Fibroblast of lung (primary cell): ENCODE measurements around the gene CD276. TPM values are rescaled to one million over a fixed set of nuclear protein-coding genes. Genes with fewer than 3 reads are reported as not detected.

Source experiments
- DNase-seq, 2 donors: peaks; one replicate each; pipeline versions ENCODE4 v3.0.0 to v3.0.0-alpha.2; 2010; ENCODE audit warnings: low read depth in 2 of 2
- H2AFZ ChIP-seq: 2 replicates; pipeline ENCODE4 v1.5.1; 2012; ENCODE audit warnings: low read length, control low read depth, inconsistent platforms
- H3K27ac ChIP-seq: 2 replicates; pipeline ENCODE4 v1.5.1; 2011; ENCODE audit warnings: low read length, control low read depth; ENCODE audit not compliant: insufficient read depth
- H3K27me3 ChIP-seq: 2 replicates; pipeline ENCODE4 v1.5.1; 2011; ENCODE audit warnings: mild to moderate bottlenecking, low read length; ENCODE audit not compliant: control insufficient read depth, insufficient read depth
- H3K36me3 ChIP-seq: 2 replicates; pipeline ENCODE4 v1.5.1; 2011; ENCODE audit warnings: low read length; ENCODE audit not compliant: control insufficient read depth, insufficient read depth
- H3K4me1 ChIP-seq: 2 replicates; pipeline ENCODE4 v1.5.1; 2011; ENCODE audit warnings: low read length; ENCODE audit not compliant: control insufficient read depth, insufficient read depth; ENCODE audit errors: extremely low read depth
- H3K4me2 ChIP-seq: 2 replicates; pipeline ENCODE4 v1.5.1; 2011; ENCODE audit warnings: low read length, control low read depth; ENCODE audit not compliant: insufficient read depth; ENCODE audit errors: extremely low read depth
- H3K4me3 ChIP-seq, 4 experiments: fragments of 200-600 bp in 1 of 4; sonication (generic) in 1 of 4; replicated peaks in 1 of 4; 2 replicates each; pipeline ENCODE4 v1.5.1; 2011 to 2016; ENCODE audit warnings: low read length in 4 of 4, low read depth in 3 of 4, mild to moderate bottlenecking in 3 of 4, control low read depth in 2 of 4, inconsistent platforms in 1 of 4, mixed read lengths in 1 of 4; ENCODE audit not compliant: insufficient read depth in 1 of 4; ENCODE audit errors: control extremely low read depth in 1 of 4
- H3K79me2 ChIP-seq: 2 replicates; pipeline ENCODE4 v1.5.1; 2012; ENCODE audit warnings: mild to moderate bottlenecking, low read length, inconsistent platforms; ENCODE audit not compliant: control insufficient read depth, insufficient read depth
- H3K9ac ChIP-seq: 2 replicates; pipeline ENCODE4 v1.5.1; 2011; ENCODE audit warnings: mild to moderate bottlenecking, low read length, control low read depth; ENCODE audit not compliant: insufficient read depth
- H3K9me3 ChIP-seq: 2 replicates; pipeline ENCODE4 v1.5.1; 2012; ENCODE audit warnings: low read depth, low read length; ENCODE audit not compliant: control insufficient read depth, insufficient read depth
- H4K20me1 ChIP-seq: 2 replicates; pipeline ENCODE4 v1.5.1; 2011; ENCODE audit warnings: low read length; ENCODE audit not compliant: control insufficient read depth, insufficient read depth; ENCODE audit errors: extremely low read depth
- EZH2 ChIP-seq: IDR thresholded peaks from 2 replicates; pipeline ENCODE4 v1.5.1; 2012; ENCODE audit warnings: low read length, control low read depth, mild to moderate bottlenecking; ENCODE audit errors: missing control alignments
- polyA plus RNA-seq, 2 donors: library from polyadenylated mRNA; depleted of rRNA in 1 of 2; stranded (reverse) in 1 of 2; unstranded in 1 of 2; fragments of >200 nt; gene quantifications; 2 replicates each; pipeline ENCODE4 v1.2.1, GENCODE V29; 2011 to 2012; ENCODE audit warnings: missing spikeins in 1 of 2
- total RNA-seq: library from RNA; depleted of rRNA; stranded (reverse); fragments of >200 nt; gene quantifications from 2 replicates; pipeline ENCODE4 v1.2.1, GENCODE V29; 2014
- TF ChIP-seq, protein P1 (sequence below), 2 donors: IDR thresholded peaks in 1 of 2; conservative IDR thresholded peaks in 1 of 2; 1 replicate in 1 of 2; 2 replicates in 1 of 2; pipeline ENCODE4 v1.5.1; 2011 to 2012; ENCODE audit warnings: low read length in 2 of 2, control low read depth in 1 of 2, inconsistent platforms in 1 of 2, low read depth in 1 of 2, mild to moderate bottlenecking in 1 of 2

Gene CD276
- total and polyA plus RNA-seq, 2 donors (not counting 1 experiment from before 2014, with no cell fraction given), result 88.5 to 103 TPM

DNA sequence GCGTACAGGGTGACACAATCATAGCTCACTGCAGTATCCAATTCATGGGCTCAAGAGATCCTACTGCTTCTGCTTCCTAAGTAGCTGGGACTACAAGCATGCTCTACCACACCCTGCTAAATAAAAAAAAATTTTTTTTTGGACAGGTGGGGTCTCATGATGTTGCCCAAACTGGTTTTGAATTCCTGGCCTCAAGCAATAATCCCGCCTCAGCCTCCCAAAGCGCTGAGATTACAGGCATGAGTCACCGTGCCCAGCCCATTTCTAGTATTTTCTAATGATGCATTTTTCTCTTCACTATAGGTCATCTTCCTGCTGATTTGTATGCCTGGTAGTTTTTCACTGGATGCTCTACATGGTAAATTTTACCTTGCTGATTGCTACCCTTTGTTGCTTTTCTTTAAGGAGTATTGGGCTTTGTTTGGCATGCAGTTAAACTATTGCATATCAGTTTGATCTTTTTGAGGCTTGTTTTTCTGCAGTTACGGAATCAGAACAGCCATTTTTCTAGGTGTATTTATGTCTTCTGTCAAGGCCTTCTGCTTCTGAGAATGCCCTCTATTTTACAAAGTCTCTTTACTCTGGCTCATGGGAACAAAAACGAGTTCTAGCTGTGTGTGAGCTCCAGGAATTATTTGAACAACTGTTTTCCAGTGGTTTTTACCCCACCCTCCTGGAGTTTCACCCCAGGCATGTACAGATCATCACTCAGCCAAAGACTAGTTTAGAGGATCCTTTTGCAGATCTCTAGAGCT lies 36.7 kb upstream of the CD276 start:
- Histone ChIP-seq H3K27me3 (peaks cover under 1% of the 10 kb centered on the region), H3K79me2 (no peaks in the 10 kb centered on the region), H3K4me1 (no peaks in the 10 kb centered on the region), H4K20me1 (no peaks in the 10 kb centered on the region), H3K9me3 (no peaks in the 10 kb centered on the region), H3K9ac (no peak overlapping the region), H3K4me3 (no peak overlapping the region), H3K27ac (no peak overlapping the region), H2AFZ (no peak overlapping the region), H3K36me3 (no peaks in the 10 kb centered on the region), H3K4me2 (no peak overlapping the region)
- TF ChIP-seq EZH2, result no peak
- TF ChIP-seq, protein P1, sequence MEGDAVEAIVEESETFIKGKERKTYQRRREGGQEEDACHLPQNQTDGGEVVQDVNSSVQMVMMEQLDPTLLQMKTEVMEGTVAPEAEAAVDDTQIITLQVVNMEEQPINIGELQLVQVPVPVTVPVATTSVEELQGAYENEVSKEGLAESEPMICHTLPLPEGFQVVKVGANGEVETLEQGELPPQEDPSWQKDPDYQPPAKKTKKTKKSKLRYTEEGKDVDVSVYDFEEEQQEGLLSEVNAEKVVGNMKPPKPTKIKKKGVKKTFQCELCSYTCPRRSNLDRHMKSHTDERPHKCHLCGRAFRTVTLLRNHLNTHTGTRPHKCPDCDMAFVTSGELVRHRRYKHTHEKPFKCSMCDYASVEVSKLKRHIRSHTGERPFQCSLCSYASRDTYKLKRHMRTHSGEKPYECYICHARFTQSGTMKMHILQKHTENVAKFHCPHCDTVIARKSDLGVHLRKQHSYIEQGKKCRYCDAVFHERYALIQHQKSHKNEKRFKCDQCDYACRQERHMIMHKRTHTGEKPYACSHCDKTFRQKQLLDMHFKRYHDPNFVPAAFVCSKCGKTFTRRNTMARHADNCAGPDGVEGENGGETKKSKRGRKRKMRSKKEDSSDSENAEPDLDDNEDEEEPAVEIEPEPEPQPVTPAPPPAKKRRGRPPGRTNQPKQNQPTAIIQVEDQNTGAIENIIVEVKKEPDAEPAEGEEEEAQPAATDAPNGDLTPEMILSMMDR (conservative IDR thresholded peaks at IDR 0.05 in 1 of 2, IDR thresholded peaks at IDR 0.05 in 1 of 2; ENCODE audit: low read depth in 1 of 2, low read length in 2 of 2), result no peak
- DNase-seq, result no peak

- no peak for DNase-seq
- no peaks in the 10 kb centered on the region for H3K9me3 ChIP-seq
- no peaks in the 10 kb centered on the region for H3K27me3 ChIP-seq
- H3K4me3 ChIP-seq, result no peak overlapping the region
- no peak overlapping the region for H3K9ac ChIP-seq
- no peaks in the 10 kb centered on the region for H3K4me1 ChIP-seq
- H3K4me2 ChIP-seq, result no peak overlapping the region
- no peaks in the 10 kb centered on the region for H3K36me3 ChIP-seq
- no peak overlapping the region for H3K27ac ChIP-seq
- H2AFZ ChIP-seq, result no peak overlapping the region
- H4K20me1 ChIP-seq, result no peaks in the 10 kb centered on the region
- H3K79me2 ChIP-seq, result no peaks in the 10 kb centered on the region
- TF ChIP-seq, protein P1 (conservative IDR thresholded peaks at IDR 0.05 in 1 of 2, IDR thresholded peaks at IDR 0.05 in 1 of 2; ENCODE audit: low read depth in 1 of 2, low read length in 2 of 2), result no peak
- no peak for TF ChIP-seq EZH2
Observed at GRCh38 chr15:73648014-73648295, 36.2 kb upstream of the CD276 start.

- H3K9ac ChIP-seq, result no peak overlapping the region
- peak in 1 of 2 donors; percentile 47 for DNase-seq
- no peaks in the 10 kb centered on the region for H3K27me3 ChIP-seq
- TF ChIP-seq, protein P1 (conservative IDR thresholded peaks at IDR 0.05 in 1 of 2, IDR thresholded peaks at IDR 0.05 in 1 of 2; ENCODE audit: low read depth in 1 of 2, low read length in 2 of 2), result no peak
- TF ChIP-seq EZH2, result no peak
- H3K36me3 ChIP-seq, result no peaks in the 10 kb centered on the region
- no peaks in the 10 kb centered on the region for H3K4me1 ChIP-seq
- no peak overlapping the region for H3K4me2 ChIP-seq
- no peak overlapping the region for H3K4me3 ChIP-seq
- no peaks in the 10 kb centered on the region for H3K9me3 ChIP-seq
- H4K20me1 ChIP-seq, result no peaks in the 10 kb centered on the region
- no peak overlapping the region for H2AFZ ChIP-seq
- H3K79me2 ChIP-seq, result no peaks in the 10 kb centered on the region
- H3K27ac ChIP-seq, result no peak overlapping the region
Observed at GRCh38 chr15:73650416-73651126, 33.6 kb upstream of the CD276 start.
